ENCODE results near the gene NOMO2. TPM values are rescaled to one million over a fixed set of nuclear protein-coding genes. Genes with fewer than 3 reads are reported as not detected.

The NOMO2 gene
- total RNA-seq, 1 experiment from 2014 or later: 96.3 TPM

Small RNA genes within 50 kb of the gene (small RNA-seq; reads per million reads assigned to genes)
- gene MIR3179-3 (not detected), gene MIR3179-4 (not detected), gene MIR3180-3 (not detected), gene MIR3670-3 (not detected), gene MIR3670-4 (not detected), gene MIR6770-3 (not detected), gene RF00019 (not detected)

Other genes starting within 250 kb of the NOMO2 start
- gene NPIPA8, start 225.4 kb downstream of the NOMO2 start, total RNA-seq (2014; rRNA removed; shearing (Covaris generic)): not detected in 2 replicates
- gene RPS15A, start 228.2 kb upstream of the NOMO2 start, total RNA-seq (2014; rRNA removed; shearing (Covaris generic)): 1,749 and 1,827 TPM in 2 replicates
- gene ARL6IP1, start 239.5 kb upstream of the NOMO2 start, total RNA-seq (2014; rRNA removed; shearing (Covaris generic)): 557 and 561 TPM in 2 replicates

Measured in HT1080 (cell line).